CD4-positive, alpha-beta T cell treated with Interleukin-21 for 1 hour (primary cell): Measurements from ENCODE around the gene CTSK.
"Not testable (repeated sequence)": the region's sequence is repeated elsewhere in the genome, so short reads cannot be mapped to it uniquely, and the experiment has no call there.

Source experiments
- DNase-seq: peaks from one replicate; pipeline ENCODE4 v3.0.0-alpha.2; 2020

CTSK gene

GRCh38 chr1:150805899-150806298 lies 2.2 kb downstream of the CTSK start:
- no peak for DNase-seq

- DNase-seq = no peak
Observed at GRCh38 chr1:150804671-150805070, 3.4 kb downstream of the CTSK start.

- DNase-seq = no peak
Observed at GRCh38 chr1:150799089-150799488, 9.0 kb downstream of the CTSK start.

- DNase-seq = no peak
Observed at GRCh38 chr1:150798525-150798924, 9.5 kb downstream of the CTSK start.

GRCh38 chr1:150796374-150796773 lies 11.7 kb downstream of the CTSK start:
- DNase-seq = no peak

- DNase-seq = not testable (repeated sequence)
Observed at GRCh38 chr1:150793778-150794177, 14.3 kb downstream of the CTSK start.

- no peak for DNase-seq
Observed at GRCh38 chr1:150793221-150793620, 14.8 kb downstream of the CTSK start.

GRCh38 chr1:150791585-150791984 lies 16.5 kb downstream of the CTSK start:
- DNase-seq = no peak

GRCh38 chr1:150789396-150789795 lies 18.7 kb downstream of the CTSK start:
- no peak for DNase-seq

GRCh38 chr1:150788946-150789345 lies 19.1 kb downstream of the CTSK start:
- no peak for DNase-seq

- DNase-seq = no peak
Observed at GRCh38 chr1:150787455-150787854, 20.6 kb downstream of the CTSK start.

GRCh38 chr1:150780510-150780909 lies 27.6 kb downstream of the CTSK start:
- DNase-seq = no peak

- DNase-seq = no peak
Observed at GRCh38 chr1:150778409-150778808, 29.7 kb downstream of the CTSK start.

- no peak for DNase-seq
Observed at GRCh38 chr1:150777544-150777943, 30.5 kb downstream of the CTSK start.

- not testable (repeated sequence) for DNase-seq
Observed at GRCh38 chr1:150775931-150776505, 32.0 kb downstream of the CTSK start.

- DNase-seq = no peak
Observed at GRCh38 chr1:150775276-150775675, 32.8 kb downstream of the CTSK start.

- no peak for DNase-seq
Observed at GRCh38 chr1:150772326-150772725, 35.7 kb downstream of the CTSK start.

GRCh38 chr1:150767704-150768103 lies 40.4 kb downstream of the CTSK start:
- not testable (repeated sequence) for DNase-seq

GRCh38 chr1:150765977-150766301 lies 42.1 kb downstream of the CTSK start:
- not testable (repeated sequence) for DNase-seq

- peak; percentile 45 for DNase-seq
Observed at GRCh38 chr1:150765296-150765976, 42.6 kb downstream of the CTSK start, which contains the start of gene CTSS. Gene CTSS, minus strand, starts transcription at chr1:150765778. Its CDS starts 1,015 bp downstream, at chr1:150764763.

- DNase-seq = peak; percentile 36
Observed at GRCh38 chr1:150764617-150765101, 43.4 kb downstream of the CTSK start.

GRCh38 chr1:150763018-150763417 lies 45.0 kb downstream of the CTSK start:
- no peak for DNase-seq

GRCh38 chr1:150762552-150762951 lies 45.5 kb downstream of the CTSK start:
- no peak for DNase-seq

GRCh38 chr1:150761801-150762200 lies 46.3 kb downstream of the CTSK start:
- DNase-seq = no peak

GRCh38 chr1:150760013-150760412 lies 48.0 kb downstream of the CTSK start:
- DNase-seq = no peak
